ENCODE data around the gene TAOK3. TPM values are rescaled to one million over a fixed set of nuclear protein-coding genes. Genes with fewer than 3 reads are reported as not detected.

The TAOK3 gene
- total and polyA plus RNA-seq, 9 of the 15 experiments (the other 6 are each of a cell fraction or from before 2014, with no cell fraction given) = 24.3 to 83.5 (median 47.1) TPM

DNA sequence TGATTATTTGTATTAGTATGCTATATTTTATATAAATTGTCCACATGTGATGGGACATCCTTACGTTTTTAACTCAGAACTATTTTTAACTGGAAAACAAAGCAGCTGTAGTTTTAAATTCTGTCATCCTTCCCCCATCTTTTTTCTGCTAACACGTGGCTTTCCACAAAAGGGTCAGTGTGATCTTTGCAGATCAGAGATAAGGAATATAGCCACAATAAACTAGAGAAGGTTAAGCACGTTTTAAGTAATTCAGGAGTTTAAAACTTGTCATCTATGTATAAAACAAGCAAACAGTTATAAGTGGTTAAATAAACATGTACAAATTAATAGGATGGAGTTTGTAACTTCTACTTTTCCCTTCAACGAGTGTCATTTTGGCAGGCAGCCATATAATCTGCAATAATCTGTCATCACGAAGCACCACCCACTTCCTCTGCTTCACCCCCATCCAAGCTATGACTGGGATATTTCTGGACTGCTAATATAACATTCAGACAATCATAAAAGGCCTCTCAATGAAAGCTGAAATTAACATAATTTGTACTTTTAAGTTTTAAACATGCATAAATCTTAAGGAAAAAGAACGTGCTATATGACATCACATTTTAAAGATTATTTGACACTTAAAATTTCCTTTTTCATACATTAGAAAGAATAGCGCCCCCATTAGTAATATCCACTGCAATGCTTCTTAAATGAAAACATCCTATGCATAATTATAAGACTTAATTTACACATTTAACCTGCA, 15.3 kb downstream of the TAOK3 start (continued):
- peak; percentile 79 for TF ChIP-seq ARID1B (IDR thresholded peaks at IDR 0.05)
- peak; percentile 39 to 75; a peak in 2 of 4 replicates for TF ChIP-seq HDAC1 (IDR thresholded peaks at IDR 0.05)
- no peak for TF ChIP-seq SRF (CRISPR knock-in tag; IDR thresholded peaks at IDR 0.05)
- no peak for TF ChIP-seq HNRNPH1 (optimal IDR thresholded peaks at IDR 0.05; ENCODE audit: low read depth, low read length)
- TF ChIP-seq ZNF717 (CRISPR knock-in tag; IDR thresholded peaks at IDR 0.05) = no peak
- TF ChIP-seq PRPF4 (IDR thresholded peaks at IDR 0.05; ENCODE audit: insufficient read depth, low read depth, low read length, poor library complexity, severe bottlenecking) = no peak
- TF ChIP-seq, protein P1, sequence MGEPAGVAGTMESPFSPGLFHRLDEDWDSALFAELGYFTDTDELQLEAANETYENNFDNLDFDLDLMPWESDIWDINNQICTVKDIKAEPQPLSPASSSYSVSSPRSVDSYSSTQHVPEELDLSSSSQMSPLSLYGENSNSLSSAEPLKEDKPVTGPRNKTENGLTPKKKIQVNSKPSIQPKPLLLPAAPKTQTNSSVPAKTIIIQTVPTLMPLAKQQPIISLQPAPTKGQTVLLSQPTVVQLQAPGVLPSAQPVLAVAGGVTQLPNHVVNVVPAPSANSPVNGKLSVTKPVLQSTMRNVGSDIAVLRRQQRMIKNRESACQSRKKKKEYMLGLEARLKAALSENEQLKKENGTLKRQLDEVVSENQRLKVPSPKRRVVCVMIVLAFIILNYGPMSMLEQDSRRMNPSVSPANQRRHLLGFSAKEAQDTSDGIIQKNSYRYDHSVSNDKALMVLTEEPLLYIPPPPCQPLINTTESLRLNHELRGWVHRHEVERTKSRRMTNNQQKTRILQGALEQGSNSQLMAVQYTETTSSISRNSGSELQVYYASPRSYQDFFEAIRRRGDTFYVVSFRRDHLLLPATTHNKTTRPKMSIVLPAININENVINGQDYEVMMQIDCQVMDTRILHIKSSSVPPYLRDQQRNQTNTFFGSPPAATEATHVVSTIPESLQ (CRISPR knock-in tag; IDR thresholded peaks at IDR 0.05) = no peak
- TF ChIP-seq, protein P2, sequence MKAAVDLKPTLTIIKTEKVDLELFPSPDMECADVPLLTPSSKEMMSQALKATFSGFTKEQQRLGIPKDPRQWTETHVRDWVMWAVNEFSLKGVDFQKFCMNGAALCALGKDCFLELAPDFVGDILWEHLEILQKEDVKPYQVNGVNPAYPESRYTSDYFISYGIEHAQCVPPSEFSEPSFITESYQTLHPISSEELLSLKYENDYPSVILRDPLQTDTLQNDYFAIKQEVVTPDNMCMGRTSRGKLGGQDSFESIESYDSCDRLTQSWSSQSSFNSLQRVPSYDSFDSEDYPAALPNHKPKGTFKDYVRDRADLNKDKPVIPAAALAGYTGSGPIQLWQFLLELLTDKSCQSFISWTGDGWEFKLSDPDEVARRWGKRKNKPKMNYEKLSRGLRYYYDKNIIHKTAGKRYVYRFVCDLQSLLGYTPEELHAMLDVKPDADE (conservative IDR thresholded peaks at IDR 0.05; ENCODE audit: control insufficient read depth, low read depth, low read length) = no peak
- peak in 1 of 2 experiments; percentile 18; a peak in 1 of 4 replicates for TF ChIP-seq ETV6 (IDR thresholded peaks at IDR 0.05; ENCODE audit: borderline replicate concordance in 1 of 2, low read depth in 2 of 2, low read length in 1 of 2)
- no peak for TF ChIP-seq ETV6 (CRISPR knock-in tag; IDR thresholded peaks at IDR 0.05; ENCODE audit: borderline replicate concordance)
- 0 out of 4 replicates have a peak, but pooled peaks of 1 of the 2 experiments have one; percentile 16 for TF ChIP-seq MCM7 (IDR thresholded peaks at IDR 0.05)
- no peak for TF ChIP-seq KAT2B (IDR thresholded peaks at IDR 0.05; ENCODE audit: low read depth, low read length)
- TF ChIP-seq, protein P3, sequence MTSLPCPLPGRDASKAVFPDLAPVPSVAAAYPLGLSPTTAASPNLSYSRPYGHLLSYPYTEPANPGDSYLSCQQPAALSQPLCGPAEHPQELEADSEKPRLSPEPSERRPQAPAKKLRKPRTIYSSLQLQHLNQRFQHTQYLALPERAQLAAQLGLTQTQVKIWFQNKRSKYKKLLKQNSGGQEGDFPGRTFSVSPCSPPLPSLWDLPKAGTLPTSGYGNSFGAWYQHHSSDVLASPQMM (CRISPR knock-in tag; IDR thresholded peaks at IDR 0.05) = no peak
- TF ChIP-seq ZKSCAN8 (CRISPR knock-in tag; IDR thresholded peaks at IDR 0.05) = no peak
- TF ChIP-seq, protein P4, sequence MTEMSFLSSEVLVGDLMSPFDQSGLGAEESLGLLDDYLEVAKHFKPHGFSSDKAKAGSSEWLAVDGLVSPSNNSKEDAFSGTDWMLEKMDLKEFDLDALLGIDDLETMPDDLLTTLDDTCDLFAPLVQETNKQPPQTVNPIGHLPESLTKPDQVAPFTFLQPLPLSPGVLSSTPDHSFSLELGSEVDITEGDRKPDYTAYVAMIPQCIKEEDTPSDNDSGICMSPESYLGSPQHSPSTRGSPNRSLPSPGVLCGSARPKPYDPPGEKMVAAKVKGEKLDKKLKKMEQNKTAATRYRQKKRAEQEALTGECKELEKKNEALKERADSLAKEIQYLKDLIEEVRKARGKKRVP (CRISPR knock-in tag; IDR thresholded peaks at IDR 0.05) = no peak
- no peak for TF ChIP-seq ZNF274 (IDR thresholded peaks at IDR 0.05; ENCODE audit: borderline replicate concordance, low read depth, low read length)
- peak; percentile 59; the same call in 1 of the 2 replicates for TF ChIP-seq SMAD4 (CRISPR knock-in tag; conservative IDR thresholded peaks at IDR 0.05)
- no peak for TF ChIP-seq KHSRP (IDR thresholded peaks at IDR 0.05)
- TF ChIP-seq TCF7 (IDR thresholded peaks at IDR 0.05; ENCODE audit: borderline replicate concordance) = no peak
- TF ChIP-seq EGR1 (conservative IDR thresholded peaks at IDR 0.05) = peak; percentile 75
- TF ChIP-seq ZBED1 (IDR thresholded peaks at IDR 0.05) = no peak
- no peak for TF ChIP-seq ZNF41 (CRISPR knock-in tag; conservative IDR thresholded peaks at IDR 0.05)
- 0 out of 2 replicates have a peak, but pooled peaks have one; percentile 49 for TF ChIP-seq POLR2A (conservative IDR thresholded peaks at IDR 0.05)
- TF ChIP-seq FOXJ3 (CRISPR knock-in tag; IDR thresholded peaks at IDR 0.05) = no peak
- no peak for TF ChIP-seq IRF2 (CRISPR knock-in tag; IDR thresholded peaks at IDR 0.05)
- TF ChIP-seq ZNF197 (CRISPR knock-in tag; IDR thresholded peaks at IDR 0.05; ENCODE audit: low read depth) = no peak; the same call in 1 of the 2 replicates

Measured in K562 (cell line).